Left renal pelvis (tissue), 4 donors: Measurements from ENCODE around the gene RNASEH1. TPM values are rescaled to one million over a fixed set of nuclear protein-coding genes. Genes with fewer than 3 reads are reported as not detected.

Source experiments
- DNase-seq, 4 donors: peaks; one replicate each; pipeline ENCODE4 v3.0.0-alpha.2; 2013; ENCODE audit warnings: low read depth in 4 of 4, low spot score in 3 of 4
- polyA plus RNA-seq, 4 donors: library from polyadenylated mRNA; unstranded; fragments of 120-200 nt; gene quantifications; one replicate each; pipeline ENCODE4 v1.2.1, GENCODE V29; 2013; ENCODE audit not compliant: insufficient read length in 4 of 4

Gene RNASEH1, protein sequence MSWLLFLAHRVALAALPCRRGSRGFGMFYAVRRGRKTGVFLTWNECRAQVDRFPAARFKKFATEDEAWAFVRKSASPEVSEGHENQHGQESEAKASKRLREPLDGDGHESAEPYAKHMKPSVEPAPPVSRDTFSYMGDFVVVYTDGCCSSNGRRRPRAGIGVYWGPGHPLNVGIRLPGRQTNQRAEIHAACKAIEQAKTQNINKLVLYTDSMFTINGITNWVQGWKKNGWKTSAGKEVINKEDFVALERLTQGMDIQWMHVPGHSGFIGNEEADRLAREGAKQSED
- 10 to 100 TPM; 15.1 to 19.5 (median 17.4) TPM for polyA plus RNA-seq

DNA sequence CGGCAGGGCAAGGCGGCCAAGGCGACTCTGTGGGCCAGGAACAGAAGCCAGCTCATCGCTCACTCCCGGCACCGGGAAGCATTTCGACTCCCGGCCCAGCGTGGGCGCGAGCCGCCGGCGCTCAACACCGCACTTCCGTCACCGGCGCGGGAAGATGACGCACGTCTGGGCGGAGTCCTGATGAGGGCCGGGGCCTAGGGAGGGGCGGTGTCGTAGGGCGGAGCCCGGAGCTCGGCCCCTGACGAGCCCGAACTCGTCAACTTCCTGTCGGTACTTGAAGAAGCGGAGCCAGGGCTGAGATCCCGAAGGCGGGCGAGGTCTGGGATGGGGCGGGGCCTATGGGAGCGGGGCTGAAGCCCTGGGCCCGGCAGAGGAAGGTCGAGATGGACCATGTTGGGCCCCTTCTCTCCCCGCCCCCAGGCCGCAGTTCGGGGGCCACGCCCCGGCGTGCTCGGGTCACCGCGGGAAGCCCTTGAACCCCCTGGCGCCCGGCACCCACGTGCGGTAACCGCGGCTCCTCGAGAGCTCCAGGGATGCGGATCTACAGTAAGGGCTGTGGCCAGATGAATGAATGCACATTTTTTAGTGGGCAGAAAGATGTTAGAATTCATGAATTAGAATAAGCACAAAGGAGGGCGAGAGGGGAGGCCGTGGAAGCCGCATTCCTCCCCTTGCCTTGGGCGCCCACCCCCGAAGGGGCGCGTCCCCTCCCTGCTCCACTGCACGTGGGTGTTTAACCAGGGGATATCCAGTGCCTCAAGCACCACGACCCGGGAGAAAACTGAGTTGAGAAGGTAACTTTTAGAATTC, at the start of gene RNASEH1:
Gene RNASEH1, minus strand, starts transcription at position 129 of the 810 bp plus-strand sequence. Its CDS starts 73 bp downstream, at position 56.
- peak; percentile 96 to 98 (median 97) for DNase-seq

DNA sequence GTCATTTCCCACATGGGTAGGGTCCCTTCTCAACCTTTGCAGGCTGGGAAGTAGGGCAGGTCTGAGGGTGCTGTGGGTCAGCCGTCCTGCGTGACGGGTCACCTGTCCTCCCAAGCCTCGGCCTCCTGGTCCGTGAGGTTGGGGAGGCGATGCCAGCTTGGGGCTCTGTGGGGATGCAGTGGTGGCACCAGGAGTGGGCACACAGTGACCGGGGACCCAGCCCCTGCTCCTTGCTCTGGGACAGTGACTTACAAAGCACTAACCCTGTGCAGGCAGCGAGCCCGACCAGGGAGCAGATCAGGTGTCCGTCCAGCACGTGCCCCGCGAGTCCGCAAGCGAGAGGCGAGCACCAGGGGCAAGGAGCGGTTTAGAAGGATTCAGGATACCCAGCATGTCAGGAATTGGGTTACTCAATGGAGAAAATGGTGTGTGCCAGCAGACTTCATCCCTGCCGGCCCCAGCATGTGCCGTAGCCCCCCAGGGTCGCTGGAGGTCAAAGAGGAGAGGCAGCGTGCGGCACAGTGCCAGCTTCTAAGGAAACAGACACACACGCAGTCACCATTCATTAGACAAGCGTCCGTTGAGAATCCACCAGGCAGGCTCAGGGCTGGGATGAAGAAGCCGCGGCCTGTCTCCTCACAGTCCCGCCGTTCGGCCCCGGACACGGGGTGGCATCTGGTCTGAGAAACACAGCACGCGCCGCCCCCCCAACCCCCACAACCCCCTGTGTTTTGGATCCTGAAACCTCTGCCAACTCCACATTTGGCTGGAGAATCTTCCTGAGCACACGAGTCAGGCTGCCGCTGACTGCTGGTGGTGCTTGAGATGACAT, 48.5 kb upstream of the RNASEH1 start:
- no peak for DNase-seq

DNA sequence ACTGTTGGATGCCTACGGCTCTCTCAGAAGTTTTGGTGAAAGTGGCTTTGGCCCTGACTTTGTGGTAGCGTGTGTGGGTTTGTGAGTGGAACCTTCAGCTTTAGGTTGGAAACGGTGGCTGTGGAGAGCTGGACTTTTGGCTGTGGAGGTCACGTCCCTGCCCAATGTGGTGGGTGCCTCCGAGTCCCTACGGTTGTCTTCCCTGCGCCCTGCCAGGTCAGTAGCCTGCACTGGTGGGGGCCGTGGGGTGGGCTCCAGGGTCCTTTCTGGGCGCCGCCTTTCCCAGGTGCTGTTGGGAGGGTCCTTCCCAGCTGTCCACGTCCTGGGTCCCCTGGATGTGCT, 47.9 kb upstream of the RNASEH1 start:
- no peak for DNase-seq

DNA sequence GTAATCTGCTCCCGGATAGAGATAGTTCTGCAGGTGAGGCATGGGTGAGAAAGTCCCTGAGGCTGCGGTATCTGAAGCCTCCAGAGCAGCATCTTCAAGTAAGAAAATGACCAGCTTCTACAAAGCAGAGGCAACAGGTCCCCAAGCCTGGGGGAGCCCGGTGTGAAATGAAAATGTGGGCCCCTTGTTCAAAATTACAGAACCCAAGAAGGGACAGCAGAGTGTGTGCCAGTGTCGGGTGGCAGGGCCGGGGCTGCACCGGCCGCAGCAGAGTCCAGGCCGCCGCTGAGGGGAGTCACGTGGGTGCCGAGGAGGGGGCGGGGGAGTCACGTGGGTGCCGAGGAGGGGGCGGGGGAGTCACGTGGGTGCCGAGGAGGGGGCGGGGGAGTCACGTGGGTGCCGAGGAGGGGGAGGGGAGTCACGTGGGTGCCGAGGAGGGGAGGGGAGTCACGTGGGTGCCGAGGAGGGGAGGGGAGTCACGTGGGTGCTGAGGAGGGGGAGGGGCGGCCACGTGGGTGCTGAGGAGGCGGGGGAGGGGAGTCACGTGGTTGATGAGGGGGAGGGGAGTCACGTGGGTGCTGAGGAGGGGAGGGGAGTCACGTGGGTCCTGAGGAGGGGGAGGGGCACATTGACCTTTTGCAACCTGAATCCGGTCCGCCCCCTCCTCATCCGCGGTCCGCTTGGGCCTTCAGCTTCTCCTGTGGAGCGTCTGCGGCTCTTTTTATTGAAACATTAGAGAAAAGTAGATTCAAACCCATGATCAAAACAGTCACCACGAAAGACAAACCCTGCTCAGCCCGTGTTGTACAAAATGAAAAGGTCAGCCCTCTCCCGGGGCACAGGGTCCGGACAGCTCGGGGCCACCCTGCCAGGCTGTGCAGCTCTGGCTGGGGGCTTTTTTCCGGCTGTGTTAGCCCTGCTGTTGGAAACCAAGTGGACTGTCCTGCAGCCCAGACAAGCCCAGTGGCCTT, 47.1 kb upstream of the RNASEH1 start:
- no peak for DNase-seq

DNA sequence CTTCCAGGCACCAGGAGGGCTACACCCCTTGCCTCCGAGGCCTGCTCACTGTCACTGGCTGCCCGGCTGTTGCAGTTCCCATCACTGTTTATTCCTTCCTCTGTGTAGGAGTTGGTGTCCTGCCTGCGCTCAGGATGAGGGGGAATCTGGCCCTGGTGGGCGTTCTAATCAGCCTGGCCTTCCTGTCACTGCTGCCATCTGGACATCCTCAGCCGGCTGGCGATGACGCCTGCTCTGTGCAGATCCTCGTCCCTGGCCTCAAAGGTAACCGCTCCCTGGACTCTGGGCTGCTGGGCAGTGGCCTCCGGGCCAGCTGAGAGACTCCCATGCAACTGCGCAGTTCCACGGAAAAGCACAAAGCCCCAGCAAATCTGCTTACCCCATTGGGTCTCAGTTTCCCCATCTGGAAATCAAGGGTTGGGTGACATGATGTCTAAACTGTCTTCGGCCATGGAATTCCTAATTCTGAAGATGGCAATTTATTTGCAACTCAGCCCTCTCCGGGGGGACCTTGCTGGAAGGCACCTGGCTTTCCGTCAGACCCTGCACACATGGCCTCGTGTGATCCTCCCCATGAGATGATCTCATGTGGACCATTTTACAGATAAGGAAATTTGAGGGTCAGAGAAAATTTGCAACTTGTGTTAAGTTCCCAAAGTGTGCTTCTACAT, 46.2 kb upstream of the RNASEH1 start:
- no peak for DNase-seq

DNA sequence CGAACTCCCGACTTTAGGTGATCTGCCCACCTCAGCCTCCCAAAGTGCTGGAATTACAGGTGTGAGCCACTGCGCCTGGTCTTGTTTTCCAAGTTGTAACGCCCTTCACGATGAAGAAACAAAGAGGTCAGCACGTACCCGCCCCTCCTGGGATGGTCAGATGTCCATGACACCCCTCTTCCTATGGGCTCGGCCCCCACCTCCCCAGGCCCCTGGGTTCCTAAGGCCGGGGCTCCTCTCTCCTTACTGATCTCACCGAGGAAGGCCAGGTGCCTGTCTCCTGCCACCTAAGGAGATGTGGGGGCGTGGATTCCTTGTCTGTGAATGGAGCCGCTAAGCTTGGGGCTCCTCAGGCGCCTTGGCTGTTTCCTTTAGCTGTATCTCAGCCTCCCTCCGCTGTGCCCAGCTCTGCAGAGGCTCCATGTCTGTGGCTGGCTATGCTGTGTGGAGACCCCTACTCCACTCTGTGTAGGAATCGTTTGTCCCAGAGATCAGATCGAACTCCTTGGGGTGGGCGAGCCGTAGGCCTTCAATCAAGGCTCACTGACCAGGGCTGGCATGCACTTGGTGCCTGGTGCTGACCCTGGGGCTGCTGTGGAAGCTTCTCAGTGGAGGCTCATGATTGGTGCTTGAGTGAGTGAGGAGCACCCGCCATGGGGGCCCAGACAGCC, 45.5 kb upstream of the RNASEH1 start:
- no peak for DNase-seq

DNA sequence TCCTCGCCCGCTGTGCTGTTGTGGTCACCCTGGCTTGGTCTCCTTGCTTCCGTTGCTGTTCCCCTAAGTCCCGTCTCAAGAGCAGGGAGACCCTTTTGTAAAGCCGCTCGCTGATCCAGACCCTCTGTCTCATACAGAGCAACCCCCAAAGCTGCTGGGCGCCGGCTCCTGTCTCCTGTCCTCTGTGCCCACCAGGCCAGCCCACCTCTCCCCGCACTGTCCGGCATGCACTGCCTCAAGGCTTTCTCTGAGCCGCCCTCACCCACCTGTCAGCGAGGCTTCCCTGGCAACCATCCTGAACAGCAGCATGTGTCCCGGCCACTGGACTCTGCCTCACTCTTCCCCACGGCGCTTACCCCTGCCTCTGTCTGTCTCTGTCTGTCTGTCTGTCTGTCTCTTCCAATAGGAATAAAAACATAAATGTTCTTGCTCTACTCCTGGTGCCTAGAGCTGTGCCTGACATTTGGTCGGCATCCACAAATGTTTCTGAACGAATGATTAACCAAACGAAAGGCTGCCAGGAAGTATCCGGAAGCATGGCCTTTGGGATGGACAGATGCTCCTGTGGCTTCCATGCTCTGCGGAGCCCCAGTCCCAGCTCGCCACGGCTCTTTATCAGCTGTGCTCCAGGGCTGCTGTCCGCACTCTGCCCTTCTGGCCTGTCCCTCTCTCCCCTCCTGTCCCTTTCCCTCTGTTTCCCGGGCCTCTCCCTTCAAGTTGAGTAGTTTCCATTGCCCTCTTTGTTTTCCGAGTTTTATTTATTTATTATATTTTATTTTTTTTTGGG, 44.6 kb upstream of the RNASEH1 start:
- DNase-seq, result no peak

DNA sequence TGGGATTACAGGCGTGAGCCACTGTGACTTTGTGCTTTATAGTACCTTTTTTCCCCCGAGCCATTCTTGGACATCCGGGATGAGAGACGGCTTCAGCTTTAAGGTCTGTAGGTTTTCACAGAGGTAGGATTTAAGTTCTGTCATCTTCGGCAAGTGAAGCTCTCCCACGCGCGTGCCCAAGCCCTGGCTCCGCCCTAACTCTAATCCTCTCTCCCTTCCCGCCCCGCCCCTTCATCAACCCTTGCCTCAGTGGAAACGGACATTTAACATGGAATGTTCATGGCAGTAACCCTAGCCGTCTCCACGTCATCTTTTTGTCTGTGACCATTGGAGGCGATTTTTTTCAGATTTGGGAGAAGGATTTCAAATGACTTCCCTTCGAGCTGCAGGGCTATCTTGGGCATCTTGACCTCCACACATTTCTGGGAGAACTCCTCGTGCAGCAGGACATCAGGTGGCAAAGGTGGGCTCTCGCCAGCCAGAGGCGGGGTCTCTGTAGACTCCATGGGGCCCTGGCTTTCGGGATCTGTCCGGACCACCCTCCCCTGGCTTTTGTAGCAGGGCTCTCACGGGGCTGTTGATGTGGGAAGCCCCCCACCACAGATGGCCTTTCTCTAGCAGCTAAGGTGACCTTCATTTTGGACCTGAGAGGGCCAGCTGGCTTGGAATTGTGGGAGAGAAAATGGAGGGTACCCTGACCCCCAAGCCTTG, 43.6 kb upstream of the RNASEH1 start:
- DNase-seq, result no peak

DNA sequence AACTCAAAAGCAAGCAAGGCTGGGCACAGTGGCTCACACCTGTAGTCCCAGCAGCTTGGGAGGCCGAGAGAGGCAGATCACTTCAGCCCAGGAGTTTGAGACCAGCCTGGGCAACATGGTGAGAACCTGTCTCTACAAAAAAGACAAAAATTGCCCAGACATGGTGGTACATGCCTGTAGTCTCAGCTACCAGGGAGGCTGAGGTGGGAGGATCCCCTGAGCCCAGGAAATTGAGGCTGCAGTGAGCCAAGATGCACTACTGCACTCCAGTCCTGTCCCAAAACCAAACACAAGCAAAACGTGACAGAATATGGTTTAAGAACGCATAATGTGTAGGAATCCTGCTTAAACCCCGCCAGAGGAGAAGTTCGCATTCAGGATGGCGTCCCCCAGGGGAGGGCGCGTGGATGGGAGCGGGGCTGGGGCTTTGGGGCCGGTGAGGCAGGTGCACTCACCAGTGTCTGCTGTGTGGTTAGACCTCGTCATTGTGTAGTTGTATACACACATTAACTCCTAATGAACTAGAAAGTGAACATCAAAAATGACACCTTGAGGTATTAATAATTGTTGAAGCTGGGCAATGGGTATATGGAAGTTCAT, 42.2 kb upstream of the RNASEH1 start:
- no peak for DNase-seq

DNA sequence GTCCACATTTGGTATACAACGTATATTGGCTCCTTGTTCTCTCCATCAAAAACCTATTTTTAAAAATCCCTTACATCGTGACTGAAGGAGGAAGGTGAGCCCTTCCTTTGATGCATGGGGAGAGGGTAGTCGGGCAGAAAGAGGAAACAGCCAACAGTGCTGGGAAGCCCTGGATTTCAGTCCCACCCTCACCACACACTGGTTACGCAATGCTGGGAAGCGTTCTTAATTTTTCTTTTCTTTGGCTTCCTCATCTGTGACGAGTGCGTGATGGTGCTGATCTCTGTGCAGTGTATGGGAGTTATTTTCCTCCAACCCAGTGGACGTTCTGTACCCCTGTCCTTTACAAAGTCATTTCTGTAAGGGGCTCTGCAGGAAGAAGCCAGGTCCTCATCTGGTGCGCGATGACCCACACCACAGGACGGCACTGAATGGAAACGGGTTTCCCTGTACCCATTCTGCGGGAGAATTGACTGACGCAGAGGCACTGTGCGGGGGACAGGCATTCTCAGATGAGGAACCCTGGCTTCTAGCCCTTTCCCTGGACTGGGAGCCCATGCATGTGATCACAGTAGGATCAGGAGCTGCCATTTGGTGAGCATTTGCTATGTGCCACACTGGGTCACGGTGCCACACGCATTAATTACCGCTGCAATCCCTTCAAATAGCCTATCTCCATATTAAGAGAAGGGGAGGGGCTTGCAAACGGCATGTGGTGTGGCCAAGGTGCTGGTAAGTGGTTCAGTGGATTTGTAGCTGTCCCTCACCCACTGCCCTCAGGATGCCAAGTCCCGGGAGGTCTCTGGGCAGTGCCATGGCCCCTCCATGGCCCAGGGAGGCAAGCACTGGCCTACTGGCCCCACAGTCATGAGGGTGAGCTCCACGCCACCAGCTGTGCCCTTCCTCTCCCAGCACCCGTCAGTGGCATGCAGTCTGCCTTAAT, 41.0 kb upstream of the RNASEH1 start:
- DNase-seq, result no peak

DNA sequence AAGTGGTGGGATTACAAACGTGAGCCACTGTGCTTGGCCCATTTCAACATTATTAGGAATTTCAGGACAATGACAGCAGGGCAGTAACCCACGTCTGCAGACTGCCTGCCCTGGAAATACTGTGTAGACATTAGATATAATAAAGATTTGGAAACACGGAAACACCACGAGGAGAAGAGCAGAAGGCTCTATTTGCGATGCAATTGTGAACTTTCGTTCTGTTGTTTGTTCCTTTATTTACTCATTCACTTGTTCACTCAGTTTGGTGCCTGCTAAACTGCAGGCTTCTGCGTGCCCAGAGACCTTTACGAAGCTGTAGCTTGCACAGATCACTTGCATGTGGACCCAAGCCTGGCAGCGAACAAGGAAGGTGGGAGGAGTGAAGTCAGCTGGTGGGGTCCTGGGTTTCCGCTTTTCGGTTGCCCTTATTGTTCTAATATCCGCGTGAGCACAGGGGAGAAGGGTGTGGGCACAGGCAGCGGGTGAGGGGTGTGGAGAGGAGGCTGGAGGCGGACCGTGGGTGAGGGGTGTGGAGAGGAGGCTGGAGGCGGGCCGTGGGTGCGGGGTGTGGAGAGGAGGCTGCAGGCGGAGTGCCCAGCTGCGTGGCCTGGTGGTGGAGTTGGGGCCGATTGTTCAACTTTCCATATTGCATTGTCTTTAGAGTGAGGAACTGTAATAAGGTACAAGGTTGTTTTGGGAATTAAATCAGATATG, 40.2 kb upstream of the RNASEH1 start:
- no peak for DNase-seq

DNA sequence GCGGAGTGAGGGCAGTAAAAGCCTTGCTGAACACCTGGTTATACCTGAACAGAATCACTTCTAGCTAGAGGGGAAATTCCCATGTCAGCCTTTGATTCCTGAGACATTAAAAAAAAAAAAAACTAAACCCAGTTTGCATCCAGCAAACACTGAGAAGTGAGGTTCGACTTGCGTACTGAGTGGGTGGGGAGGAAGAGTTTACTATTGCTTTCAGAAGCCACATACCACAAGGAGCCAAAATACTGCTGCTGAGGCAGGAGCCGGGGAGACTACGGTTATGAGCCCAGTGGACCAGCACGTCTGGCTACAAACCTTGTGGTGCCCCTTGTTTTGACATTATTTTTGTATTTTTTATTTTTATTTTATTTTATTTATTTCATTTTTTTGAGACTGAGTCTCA, 39.4 kb upstream of the RNASEH1 start:
- DNase-seq, result no peak

DNA sequence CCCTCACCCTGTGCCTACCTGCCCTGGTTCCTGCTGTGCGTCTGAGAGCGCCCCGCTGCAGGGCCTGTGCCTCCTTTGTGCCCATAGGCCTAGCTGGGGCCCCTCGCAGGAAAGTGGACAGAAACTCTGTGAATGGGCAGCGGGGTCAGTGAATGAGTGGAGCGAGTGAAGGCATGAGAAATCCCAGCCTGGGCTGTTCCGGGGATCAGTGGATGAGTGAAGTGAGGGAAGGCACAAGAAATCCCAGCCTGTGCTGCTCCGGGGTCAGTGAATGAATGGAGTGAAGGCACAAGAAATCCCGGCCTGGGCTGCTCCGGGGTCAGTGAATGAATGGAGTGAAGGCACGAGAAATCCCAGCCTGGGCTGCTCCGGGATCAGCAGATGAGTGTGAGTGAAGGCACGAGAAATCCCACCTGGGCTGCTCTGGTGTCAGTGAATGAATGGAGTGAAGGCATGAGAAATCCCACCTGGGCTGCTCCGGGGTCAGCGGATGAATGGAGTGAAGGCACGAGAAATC, 38.8 kb upstream of the RNASEH1 start:
- no peak for DNase-seq

DNA sequence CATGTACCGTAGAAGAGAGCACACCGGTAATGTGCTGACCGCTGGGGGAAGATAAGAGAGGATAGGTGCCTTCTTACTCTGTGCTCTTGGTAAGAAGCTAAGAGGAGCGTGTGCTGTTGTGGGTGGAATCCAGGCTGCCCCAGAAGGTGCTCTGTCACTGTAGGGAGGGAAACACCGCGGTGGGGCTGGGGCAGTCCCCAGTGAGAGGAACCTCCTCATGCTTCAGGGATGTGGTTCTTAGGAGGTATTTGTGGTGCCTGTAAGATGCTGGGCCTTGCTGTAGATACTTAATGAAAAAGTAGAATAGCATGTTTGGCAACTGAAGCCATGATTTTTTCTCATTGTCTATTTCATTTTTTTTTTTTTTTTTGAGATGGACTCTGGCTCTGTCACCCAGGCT, 37.9 kb upstream of the RNASEH1 start:
- no peak for DNase-seq

DNA sequence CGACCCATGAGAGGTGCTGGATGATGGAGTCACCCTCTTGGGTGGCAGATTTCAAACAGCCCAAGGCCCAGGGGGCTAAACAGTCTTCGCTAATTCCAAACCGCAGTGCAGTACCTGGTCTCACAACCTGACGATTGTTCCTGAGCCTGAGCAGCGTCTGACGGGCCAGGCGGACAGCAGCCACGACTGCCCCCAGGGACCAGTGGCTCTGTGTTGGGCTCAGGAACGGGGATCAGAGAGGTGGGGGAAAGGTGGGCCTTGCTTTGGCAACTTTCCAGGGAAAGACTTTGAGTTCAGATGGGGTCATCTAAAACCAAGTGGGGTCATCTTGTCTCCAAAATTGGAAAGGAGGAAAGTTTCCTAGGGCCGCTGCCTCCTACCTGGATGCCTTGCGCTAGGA, 37.3 kb upstream of the RNASEH1 start:
- DNase-seq, result no peak
